IPS-15b (cell line): ENCODE measurements around the gene GULP1.

ENCODE experiments used
- H3K27me3 ChIP-seq: one replicate; pipeline ENCODE4 v1.6.1; 2013; ENCODE audit warnings: low read length; ENCODE audit not compliant: control insufficient read depth, insufficient read depth
- H3K36me3 ChIP-seq: one replicate; pipeline ENCODE4 v1.6.1; 2013; ENCODE audit warnings: low read length; ENCODE audit not compliant: control insufficient read depth, insufficient read depth
- H3K4me1 ChIP-seq: one replicate; pipeline ENCODE4 v1.6.1; 2013; ENCODE audit warnings: mild to moderate bottlenecking, low read length; ENCODE audit not compliant: control insufficient read depth, insufficient read depth
- H3K4me3 ChIP-seq: one replicate; pipeline ENCODE4 v1.5.1; 2013; ENCODE audit warnings: low read depth, low read length
- H3K9ac ChIP-seq: one replicate; pipeline ENCODE4 v1.6.1; 2013; ENCODE audit warnings: low read depth, mild to moderate bottlenecking, low read length
- H3K9me3 ChIP-seq: one replicate; pipeline ENCODE4 v1.6.1; 2013; ENCODE audit warnings: mild to moderate bottlenecking, low read length; ENCODE audit not compliant: control insufficient read depth, insufficient read depth

GULP1 gene

GRCh38 chr2:188353282-188353681, 61.6 kb downstream of the GULP1 start:
- Histone ChIP-seq H3K27me3 (no peaks in the 10 kb centered on the region), H3K9me3 (no peaks in the 10 kb centered on the region), H3K4me1 (peaks cover 5% of the 10 kb centered on the region), H3K36me3 (no peaks in the 10 kb centered on the region), H3K4me3 (no peak overlapping the region), H3K9ac (no peak overlapping the region)

DNA sequence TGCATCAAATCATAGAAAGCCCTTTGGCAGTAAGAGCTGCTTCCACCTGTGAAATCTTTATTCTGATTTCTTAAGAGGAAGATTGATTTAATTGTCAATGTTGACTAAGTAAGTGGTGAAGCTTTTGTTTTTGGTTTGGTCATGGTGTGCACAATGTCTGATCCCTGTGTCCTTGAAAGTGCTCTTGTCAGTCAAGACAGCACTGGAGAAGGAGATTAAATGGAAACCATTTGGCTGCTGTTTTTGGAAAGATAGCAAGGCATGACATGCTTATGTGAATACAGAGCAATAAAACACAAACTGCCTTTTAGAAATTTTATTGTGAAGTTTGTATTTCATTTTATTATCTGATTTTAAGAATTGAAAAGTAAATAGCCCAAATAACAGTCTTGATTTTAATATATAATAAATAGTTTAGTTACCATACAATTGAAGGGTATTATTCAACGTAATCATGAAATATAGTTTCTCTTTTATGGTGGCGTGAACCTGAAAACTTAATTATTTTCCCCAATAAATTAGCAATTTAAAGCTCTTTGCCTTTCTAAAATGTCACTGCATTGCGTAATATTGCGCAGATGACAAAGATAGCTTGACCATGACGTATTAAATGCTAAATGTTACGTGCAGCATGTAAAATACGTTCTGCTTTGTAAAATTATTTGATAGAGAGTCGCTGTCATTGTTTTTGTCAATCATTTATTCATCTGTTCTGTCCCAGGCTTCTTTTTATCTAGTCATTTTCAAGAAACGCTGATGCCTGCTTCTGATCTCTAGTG, 69.0 kb downstream of the GULP1 start:
- peaks cover 4% of the 10 kb centered on the region for H3K4me1 ChIP-seq
- no peak overlapping the region for H3K4me3 ChIP-seq
- H3K27me3 ChIP-seq = no peaks in the 10 kb centered on the region

DNA sequence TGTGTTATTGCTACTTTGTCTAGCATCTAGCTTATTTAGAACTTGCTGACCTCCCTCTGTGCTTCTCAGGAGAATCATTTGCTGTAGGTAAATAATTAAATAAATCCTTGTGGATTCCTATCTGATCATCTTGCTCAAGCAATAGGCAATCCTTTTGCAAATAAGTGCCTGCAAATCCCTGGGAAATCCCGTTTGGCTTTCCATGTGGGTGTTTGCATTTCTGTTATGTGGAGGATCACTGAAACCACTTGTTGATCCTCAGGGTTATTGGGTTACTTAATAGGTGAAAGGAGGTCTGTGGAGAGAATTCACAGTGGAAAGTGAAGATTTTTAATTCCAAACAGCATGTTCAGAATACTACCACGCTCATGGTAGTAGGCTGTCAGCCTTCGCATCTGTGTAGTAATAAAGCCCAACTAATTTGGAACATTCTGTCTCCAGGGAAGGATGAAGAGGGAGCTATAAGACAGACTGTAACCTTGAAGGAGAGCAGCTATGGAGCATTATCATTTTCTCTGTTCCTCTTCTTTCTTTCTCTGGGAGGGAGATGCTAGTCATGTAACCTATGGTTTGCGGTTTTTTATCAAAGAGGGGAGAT, 72.5 kb downstream of the GULP1 start:
- H3K27me3 ChIP-seq = no peaks in the 10 kb centered on the region
- H3K4me1 ChIP-seq = peaks cover 8% of the 10 kb centered on the region
- no peak overlapping the region for H3K4me3 ChIP-seq
- H3K9ac ChIP-seq = no peak overlapping the region
- H3K36me3 ChIP-seq = no peaks in the 10 kb centered on the region
- no peaks in the 10 kb centered on the region for H3K9me3 ChIP-seq

More for the DNA sequence above, 69.0 kb downstream of the GULP1 start:
- Histone ChIP-seq H3K36me3 (no peaks in the 10 kb centered on the region), H3K9me3 (no peaks in the 10 kb centered on the region), H3K9ac (no peak overlapping the region)

GRCh38 chr2:188365058-188365641, 73.5 kb downstream of the GULP1 start:
- Histone ChIP-seq H3K9me3 (no peaks in the 10 kb centered on the region), H3K4me1 (peaks cover 8% of the 10 kb centered on the region), H3K27me3 (no peaks in the 10 kb centered on the region), H3K36me3 (no peaks in the 10 kb centered on the region), H3K9ac (no peak overlapping the region), H3K4me3 (no peak overlapping the region)

DNA sequence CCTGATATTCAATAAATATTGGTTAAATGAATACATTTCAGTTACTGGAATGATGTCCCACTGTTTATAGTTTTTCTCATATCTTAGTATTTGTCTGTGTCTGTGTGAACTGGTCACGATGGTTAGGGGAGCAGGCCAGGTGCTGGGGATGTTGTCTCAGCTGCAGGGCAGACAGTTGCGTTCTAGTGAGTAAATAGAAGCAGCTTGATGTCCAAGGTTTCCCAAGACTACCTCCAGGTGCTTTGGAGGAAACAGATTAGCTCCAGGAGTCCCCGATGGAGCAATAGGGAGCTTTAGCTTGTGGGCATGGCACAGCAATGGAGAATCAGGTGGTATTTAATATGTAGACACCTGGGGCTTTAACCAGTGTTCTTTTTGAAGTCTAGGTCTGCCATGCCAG, 75.5 kb downstream of the GULP1 start:
- Histone ChIP-seq H3K9ac (no peak overlapping the region), H3K9me3 (no peaks in the 10 kb centered on the region), H3K36me3 (no peaks in the 10 kb centered on the region), H3K27me3 (no peaks in the 10 kb centered on the region), H3K4me3 (no peak overlapping the region), H3K4me1 (peaks cover 3% of the 10 kb centered on the region)

DNA sequence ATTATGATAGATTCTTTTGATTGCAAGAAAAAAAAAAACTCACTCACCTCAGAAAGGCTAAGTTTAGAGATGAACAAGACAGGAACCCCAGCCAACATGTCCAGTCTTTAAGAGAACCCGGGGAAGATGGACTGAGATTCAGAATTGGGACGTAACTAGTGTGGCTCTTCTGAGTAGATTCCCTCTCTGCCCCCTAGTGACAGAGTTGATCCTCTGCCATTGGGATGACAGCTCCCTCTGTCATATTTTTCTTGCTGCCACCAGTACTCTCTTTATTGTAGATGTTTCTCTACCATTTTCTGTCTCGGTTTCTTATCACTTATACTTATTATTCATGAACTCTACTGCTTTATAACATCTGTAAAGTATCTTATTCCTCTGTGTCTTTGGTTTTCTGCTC, 77.7 kb downstream of the GULP1 start:
- Histone ChIP-seq H3K36me3 (no peaks in the 10 kb centered on the region), H3K27me3 (no peaks in the 10 kb centered on the region), H3K9me3 (no peaks in the 10 kb centered on the region), H3K4me3 (no peak overlapping the region), H3K4me1 (peaks cover 3% of the 10 kb centered on the region), H3K9ac (no peak overlapping the region)

DNA sequence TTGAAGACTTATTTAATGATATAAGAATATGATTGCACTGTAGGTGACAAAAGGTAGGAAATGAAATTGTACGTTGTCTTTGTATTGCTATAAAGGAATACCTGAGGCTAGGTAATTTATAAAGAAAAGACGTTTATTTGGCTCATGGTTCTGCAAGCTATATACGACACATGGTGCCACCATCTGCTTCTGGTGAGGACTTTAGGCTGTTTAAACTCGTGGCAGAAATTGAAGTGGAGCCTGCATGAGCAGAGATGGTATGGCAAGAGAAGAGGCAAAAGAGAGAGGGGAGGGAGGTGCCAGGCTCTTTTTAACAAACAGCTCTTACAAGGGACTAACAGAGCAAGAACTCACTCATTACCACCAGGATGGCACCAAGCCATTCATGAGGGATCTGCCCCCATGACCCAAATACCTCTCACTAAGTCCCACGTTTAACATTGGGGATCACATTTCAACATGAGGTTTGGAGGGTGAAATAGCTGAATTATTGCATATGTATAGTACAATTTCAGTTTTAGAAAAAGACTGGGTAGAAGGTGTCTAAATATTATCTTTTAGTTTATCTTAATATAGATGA, 86.8 kb downstream of the GULP1 start:
- no peak overlapping the region for H3K4me3 ChIP-seq
- peaks cover 2% of the 10 kb centered on the region for H3K4me1 ChIP-seq
- no peaks in the 10 kb centered on the region for H3K36me3 ChIP-seq
- peaks cover 3% of the 10 kb centered on the region for H3K9me3 ChIP-seq
- no peaks in the 10 kb centered on the region for H3K27me3 ChIP-seq
- H3K9ac ChIP-seq = no peak overlapping the region

GRCh38 chr2:188379748-188380147, 88.1 kb downstream of the GULP1 start:
- Histone ChIP-seq H3K9me3 (peaks cover 12% of the 10 kb centered on the region), H3K4me1 (peaks cover 2% of the 10 kb centered on the region), H3K9ac (no peak overlapping the region), H3K4me3 (no peak overlapping the region), H3K36me3 (peaks cover 8% of the 10 kb centered on the region), H3K27me3 (no peaks in the 10 kb centered on the region)

GRCh38 chr2:188380280-188380679, 88.6 kb downstream of the GULP1 start:
- Histone ChIP-seq H3K9ac (no peak overlapping the region), H3K4me3 (no peak overlapping the region), H3K9me3 (peaks cover 17% of the 10 kb centered on the region), H3K27me3 (no peaks in the 10 kb centered on the region), H3K36me3 (peaks cover 13% of the 10 kb centered on the region), H3K4me1 (peaks cover 2% of the 10 kb centered on the region)

GRCh38 chr2:188381614-188382013, 89.9 kb downstream of the GULP1 start:
- peaks cover 2% of the 10 kb centered on the region for H3K4me1 ChIP-seq
- H3K36me3 ChIP-seq = peaks cover 19% of the 10 kb centered on the region
- no peak overlapping the region for H3K9ac ChIP-seq
- H3K4me3 ChIP-seq = no peak overlapping the region
- peaks cover 21% of the 10 kb centered on the region for H3K9me3 ChIP-seq
- H3K27me3 ChIP-seq = no peaks in the 10 kb centered on the region

GRCh38 chr2:188382107-188382506, 90.4 kb downstream of the GULP1 start:
- Histone ChIP-seq H3K9me3 (peaks cover 21% of the 10 kb centered on the region), H3K4me1 (peaks cover 2% of the 10 kb centered on the region), H3K27me3 (no peaks in the 10 kb centered on the region), H3K9ac (no peak overlapping the region), H3K4me3 (no peak overlapping the region), H3K36me3 (peaks cover 19% of the 10 kb centered on the region)
